B cell (primary cell): ENCODE measurements around the gene CENPF.

Experiments used
- CTCF ChIP-seq: fragments of 200-600 bp; IDR thresholded peaks from one replicate; pipeline ENCODE4 v1.8.0; 2022; ENCODE audit warnings: antibody characterized with exemption, mild to moderate bottlenecking
- EZH2 ChIP-seq: IDR thresholded peaks from 2 replicates; pipeline ENCODE4 v1.6.1; 2012; ENCODE audit warnings: borderline replicate concordance, low read depth, mild to moderate bottlenecking, moderate library complexity, low read length; ENCODE audit not compliant: insufficient read depth, poor library complexity, severe bottlenecking

GRCh38 chr1:214638459-214638807 is 35.4 kb downstream of the CENPF start:
- TF ChIP-seq CTCF (no peak), EZH2 (no peak)
